ENCODE measurements around the gene ZNF438. TPM values are rescaled to one million over a fixed set of nuclear protein-coding genes. Genes with fewer than 3 reads are reported as not detected.

Gene ZNF438
- total RNA-seq, 4 donors from 2014 or later, result 7.7 to 11.2 (median 8.7) TPM

DNA sequence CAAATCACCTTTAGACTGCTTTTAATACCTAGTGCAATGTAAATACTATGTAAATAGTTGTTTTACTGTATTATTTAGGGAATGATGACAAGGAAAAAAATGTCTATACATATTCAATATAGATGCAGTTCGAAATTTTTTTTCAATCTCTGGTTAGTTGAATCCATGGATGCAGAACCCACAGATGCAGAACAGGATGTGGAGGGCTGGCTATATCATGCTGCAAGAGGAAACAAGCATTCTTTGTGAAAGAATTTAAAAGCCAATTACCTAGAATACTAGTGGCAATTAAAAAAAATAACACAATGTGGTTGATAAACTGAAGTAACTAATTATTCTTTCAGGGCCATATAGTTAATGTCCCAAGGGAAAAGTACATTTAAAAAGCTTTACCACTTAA lies 170.4 kb downstream of the ZNF438 start:
- WGBS, 2 donors, result 67 to 76% methylated on average over 1 of the region's 1 CpG
- no peak for TF ChIP-seq POLR2A (IDR thresholded peaks at IDR 0.05)
- TF ChIP-seq, protein P1, sequence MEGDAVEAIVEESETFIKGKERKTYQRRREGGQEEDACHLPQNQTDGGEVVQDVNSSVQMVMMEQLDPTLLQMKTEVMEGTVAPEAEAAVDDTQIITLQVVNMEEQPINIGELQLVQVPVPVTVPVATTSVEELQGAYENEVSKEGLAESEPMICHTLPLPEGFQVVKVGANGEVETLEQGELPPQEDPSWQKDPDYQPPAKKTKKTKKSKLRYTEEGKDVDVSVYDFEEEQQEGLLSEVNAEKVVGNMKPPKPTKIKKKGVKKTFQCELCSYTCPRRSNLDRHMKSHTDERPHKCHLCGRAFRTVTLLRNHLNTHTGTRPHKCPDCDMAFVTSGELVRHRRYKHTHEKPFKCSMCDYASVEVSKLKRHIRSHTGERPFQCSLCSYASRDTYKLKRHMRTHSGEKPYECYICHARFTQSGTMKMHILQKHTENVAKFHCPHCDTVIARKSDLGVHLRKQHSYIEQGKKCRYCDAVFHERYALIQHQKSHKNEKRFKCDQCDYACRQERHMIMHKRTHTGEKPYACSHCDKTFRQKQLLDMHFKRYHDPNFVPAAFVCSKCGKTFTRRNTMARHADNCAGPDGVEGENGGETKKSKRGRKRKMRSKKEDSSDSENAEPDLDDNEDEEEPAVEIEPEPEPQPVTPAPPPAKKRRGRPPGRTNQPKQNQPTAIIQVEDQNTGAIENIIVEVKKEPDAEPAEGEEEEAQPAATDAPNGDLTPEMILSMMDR (IDR thresholded peaks at IDR 0.05), result no peak
- intact Hi-C loops (cut with DNase I; ENCODE audit: low total_unique reads), result no loop called here
- H3K4me3 ChIP-seq (ENCODE audit: low read depth, poor library complexity, severe bottlenecking), result no peak overlapping the region
- no peak for DNase-seq (ENCODE audit: low spot score in 2 of 2)

DNA sequence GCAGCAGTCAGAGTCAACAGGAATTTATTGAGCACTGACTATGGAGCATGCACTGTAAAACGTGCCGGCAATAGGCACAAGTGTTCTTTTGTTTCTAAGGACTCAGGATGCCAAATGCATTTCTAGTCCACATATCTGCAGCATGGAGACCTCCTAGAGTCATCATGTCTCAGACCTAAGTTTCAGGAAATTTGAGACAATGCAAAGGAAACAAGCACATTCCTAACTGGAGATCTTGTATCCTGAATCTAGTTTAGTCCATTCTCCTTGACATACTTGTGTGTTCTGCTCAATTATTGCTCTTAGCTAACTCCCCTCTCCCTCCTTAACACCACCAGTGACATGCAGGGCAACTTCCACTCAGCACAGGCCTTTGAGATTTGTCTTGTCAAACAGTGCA lies 173.2 kb downstream of the ZNF438 start:
- 58 to 61% methylated on average over 2 of the region's 2 CpGs for WGBS, 2 donors
- TF ChIP-seq, protein P1 (IDR thresholded peaks at IDR 0.05), result no peak
- no peak for TF ChIP-seq POLR2A (IDR thresholded peaks at IDR 0.05)
- intact Hi-C loops (cut with DNase I; ENCODE audit: low total_unique reads), result no loop called here
- DNase-seq (ENCODE audit: low spot score in 2 of 2), result no peak
- H3K4me3 ChIP-seq (ENCODE audit: low read depth, poor library complexity, severe bottlenecking), result no peak overlapping the region

DNA sequence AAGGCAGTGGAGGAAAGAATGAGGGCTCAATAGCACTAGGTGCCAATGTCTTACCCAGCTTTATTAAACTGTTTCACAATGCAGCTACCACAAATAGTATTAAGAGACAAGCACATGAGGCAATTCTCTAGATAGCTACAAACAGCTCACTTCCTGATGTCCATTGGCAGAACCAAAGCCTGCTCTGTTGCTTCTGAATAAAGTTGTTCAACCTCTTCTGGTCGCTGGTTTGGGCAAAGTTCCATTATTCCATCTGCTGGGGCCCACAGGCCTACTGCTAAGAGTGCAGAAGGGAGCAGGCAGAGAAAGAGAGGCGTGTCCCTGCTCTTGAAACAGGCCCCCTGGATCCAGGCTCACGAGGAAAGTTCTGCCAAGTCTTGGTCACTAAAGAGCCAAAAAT lies 173.9 kb downstream of the ZNF438 start:
- H3K4me3 ChIP-seq (ENCODE audit: low read depth, poor library complexity, severe bottlenecking), result no peak overlapping the region
- intact Hi-C loops (cut with DNase I; ENCODE audit: low total_unique reads), result no loop called here
- DNase-seq (ENCODE audit: low spot score in 2 of 2), result peak; percentile 89 to 93
- TF ChIP-seq, protein P1 (IDR thresholded peaks at IDR 0.05), result no peak
- TF ChIP-seq POLR2A (IDR thresholded peaks at IDR 0.05), result no peak
- WGBS, 2 donors, result 38 to 39% methylated on average over 3 of the region's 3 CpGs

DNA sequence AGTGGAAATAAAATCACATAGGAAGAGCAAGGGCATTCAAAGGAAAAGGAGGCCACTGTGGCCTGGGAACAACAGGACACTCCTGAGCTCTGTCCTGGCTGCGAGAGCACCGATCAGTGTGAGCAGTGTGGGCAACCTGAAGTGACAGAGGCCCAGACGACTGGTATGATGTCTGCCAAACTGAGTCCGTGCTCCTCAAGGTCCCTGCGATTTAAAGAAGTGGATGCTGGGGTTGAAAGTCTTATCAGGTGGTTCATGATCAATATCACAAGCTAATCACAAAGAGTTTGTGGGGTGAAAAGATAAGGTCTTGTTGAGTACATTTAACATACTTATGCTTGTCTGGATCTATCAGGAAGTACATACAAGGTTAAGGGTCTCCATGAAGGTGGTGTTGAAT lies 176.5 kb downstream of the ZNF438 start:
- TF ChIP-seq, protein P1 (IDR thresholded peaks at IDR 0.05), result no peak
- no peak for TF ChIP-seq POLR2A (IDR thresholded peaks at IDR 0.05)
- 94% methylated on average over 5 of the region's 5 CpGs for WGBS, 2 donors
- no peak for DNase-seq (ENCODE audit: low spot score in 2 of 2)
- intact Hi-C loops (cut with DNase I; ENCODE audit: low total_unique reads), result no loop called here
- no peak overlapping the region for H3K4me3 ChIP-seq (ENCODE audit: low read depth, poor library complexity, severe bottlenecking)

DNA sequence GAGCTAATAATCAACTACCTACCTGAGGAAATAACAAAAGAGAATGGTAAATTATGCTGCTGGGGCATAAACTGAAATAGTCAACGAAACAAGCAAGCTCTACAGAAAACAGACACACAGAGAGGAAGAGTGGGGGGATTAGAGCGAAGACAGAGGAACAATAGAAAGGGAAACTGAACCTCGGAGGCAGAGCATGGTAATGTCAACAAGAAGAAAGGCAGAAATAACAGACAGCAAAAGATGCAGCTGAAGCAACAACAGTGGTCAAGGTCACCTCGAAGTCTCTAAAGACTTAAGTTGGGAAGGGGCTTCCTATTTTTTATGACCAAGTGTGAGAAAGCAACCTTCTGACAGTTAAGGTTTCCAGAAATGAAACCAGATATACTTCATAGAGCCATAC lies 177.0 kb downstream of the ZNF438 start:
- 78 to 80% methylated on average over 4 of the region's 4 CpGs for WGBS, 2 donors
- no peak overlapping the region for H3K4me3 ChIP-seq (ENCODE audit: low read depth, poor library complexity, severe bottlenecking)
- no peak for DNase-seq (ENCODE audit: low spot score in 2 of 2)
- intact Hi-C loops (cut with DNase I; ENCODE audit: low total_unique reads), result no loop called here
- TF ChIP-seq POLR2A (IDR thresholded peaks at IDR 0.05), result no peak
- TF ChIP-seq, protein P1 (IDR thresholded peaks at IDR 0.05), result no peak

DNA sequence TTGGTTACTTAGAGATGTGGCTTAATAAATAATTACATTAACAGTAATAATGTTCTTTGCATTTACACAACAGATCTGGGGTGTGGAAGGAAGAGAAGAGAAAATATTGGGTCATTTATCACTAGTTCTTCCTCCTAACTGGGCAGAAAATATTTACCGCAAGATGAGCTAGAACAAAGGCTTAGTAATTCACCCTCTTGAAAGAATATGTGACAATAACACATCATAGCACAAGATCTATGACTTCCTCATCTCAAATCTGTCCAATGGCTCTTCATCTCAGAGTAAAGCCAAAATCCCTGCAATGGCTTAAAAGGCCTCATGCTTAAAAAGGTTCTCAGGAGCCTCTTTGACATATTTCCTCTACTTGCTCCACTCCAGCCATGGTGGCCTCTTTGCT lies 178.6 kb downstream of the ZNF438 start:
- TF ChIP-seq, protein P1 (IDR thresholded peaks at IDR 0.05), result no peak
- TF ChIP-seq POLR2A (IDR thresholded peaks at IDR 0.05), result no peak
- DNase-seq (ENCODE audit: low spot score in 2 of 2), result no peak
- WGBS, 2 donors, result 95% methylated on average over 1 of the region's 1 CpG

More for the DNA sequence above, 178.6 kb downstream of the ZNF438 start:
- intact Hi-C loops (cut with DNase I; ENCODE audit: low total_unique reads), result no loop called here
- H3K4me3 ChIP-seq (ENCODE audit: low read depth, poor library complexity, severe bottlenecking), result no peak overlapping the region

Measured in lower leg skin (tissue), 4 donors.